ENCODE results near the gene SEC14L5. TPM values are rescaled to one million over a fixed set of nuclear protein-coding genes. Genes with fewer than 3 reads are reported as not detected.

The SEC14L5 gene
- polyA plus RNA-seq, 3 donors: 0.11 to 0.41 (median 0.18) TPM

GRCh38 chr16:4981473-4981872, 23.3 kb downstream of the SEC14L5 start:
- no peak for DNase-seq (ENCODE audit: low read depth in 3 of 3, low spot score in 2 of 3)

GRCh38 chr16:4982056-4982867, 24.1 kb downstream of the SEC14L5 start:
- DNase-seq (ENCODE audit: low read depth in 3 of 3, low spot score in 2 of 3): no peak

- DNase-seq (ENCODE audit: low read depth in 3 of 3, low spot score in 2 of 3): no peak
These were observed 26.3 kb downstream of the SEC14L5 start for GRCh38 chr16:4984174-4984990.

GRCh38 chr16:4987250-4987579, 29.1 kb downstream of the SEC14L5 start:
- DNase-seq (ENCODE audit: low read depth in 3 of 3, low spot score in 2 of 3): no peak

GRCh38 chr16:4987580-4988374, 29.6 kb downstream of the SEC14L5 start:
- DNase-seq (ENCODE audit: low read depth in 3 of 3, low spot score in 2 of 3): no peak

- DNase-seq (ENCODE audit: low read depth in 3 of 3, low spot score in 2 of 3): no peak
These were observed 30.5 kb downstream of the SEC14L5 start for GRCh38 chr16:4988647-4989046.

- DNase-seq (ENCODE audit: low read depth in 3 of 3, low spot score in 2 of 3): no peak
These were observed 31.4 kb downstream of the SEC14L5 start for GRCh38 chr16:4989391-4990006.

GRCh38 chr16:4990415-4990814, 32.3 kb downstream of the SEC14L5 start:
- no peak for DNase-seq (ENCODE audit: low read depth in 3 of 3, low spot score in 2 of 3)

- DNase-seq (ENCODE audit: low read depth in 3 of 3, low spot score in 2 of 3): no peak
These were observed 33.6 kb downstream of the SEC14L5 start for GRCh38 chr16:4991754-4992153.

- no peak for DNase-seq (ENCODE audit: low read depth in 3 of 3, low spot score in 2 of 3)
These were observed 36.7 kb downstream of the SEC14L5 start for GRCh38 chr16:4994719-4995434.

- no peak for DNase-seq (ENCODE audit: low read depth in 3 of 3, low spot score in 2 of 3)
These were observed 42.5 kb downstream of the SEC14L5 start for GRCh38 chr16:5000573-5001001.

- DNase-seq (ENCODE audit: low read depth in 3 of 3, low spot score in 2 of 3): no peak
These were observed 43.4 kb downstream of the SEC14L5 start for GRCh38 chr16:5001571-5001970.

GRCh38 chr16:5001986-5002385, 43.9 kb downstream of the SEC14L5 start:
- DNase-seq (ENCODE audit: low read depth in 3 of 3, low spot score in 2 of 3): no peak

GRCh38 chr16:5002699-5003143, 44.6 kb downstream of the SEC14L5 start:
- no peak for DNase-seq (ENCODE audit: low read depth in 3 of 3, low spot score in 2 of 3)

GRCh38 chr16:5003211-5003610, 45.1 kb downstream of the SEC14L5 start:
- DNase-seq (ENCODE audit: low read depth in 3 of 3, low spot score in 2 of 3): no peak

- no peak for DNase-seq (ENCODE audit: low read depth in 3 of 3, low spot score in 2 of 3)
These were observed 45.7 kb downstream of the SEC14L5 start for GRCh38 chr16:5003828-5004227.

- no peak for DNase-seq (ENCODE audit: low read depth in 3 of 3, low spot score in 2 of 3)
These were observed 46.2 kb downstream of the SEC14L5 start for GRCh38 chr16:5004311-5004710.

- DNase-seq (ENCODE audit: low read depth in 3 of 3, low spot score in 2 of 3): no peak
These were observed 47.8 kb downstream of the SEC14L5 start for GRCh38 chr16:5005916-5006315.

GRCh38 chr16:5006348-5007193, 48.4 kb downstream of the SEC14L5 start:
- no peak for DNase-seq (ENCODE audit: low read depth in 3 of 3, low spot score in 2 of 3)
